ENCODE results near the gene ADH5.
"Not testable (repeated sequence)": the region's sequence is repeated elsewhere in the genome, so short reads cannot be mapped to it uniquely, and the experiment has no call there.

The ADH5 gene

DNA sequence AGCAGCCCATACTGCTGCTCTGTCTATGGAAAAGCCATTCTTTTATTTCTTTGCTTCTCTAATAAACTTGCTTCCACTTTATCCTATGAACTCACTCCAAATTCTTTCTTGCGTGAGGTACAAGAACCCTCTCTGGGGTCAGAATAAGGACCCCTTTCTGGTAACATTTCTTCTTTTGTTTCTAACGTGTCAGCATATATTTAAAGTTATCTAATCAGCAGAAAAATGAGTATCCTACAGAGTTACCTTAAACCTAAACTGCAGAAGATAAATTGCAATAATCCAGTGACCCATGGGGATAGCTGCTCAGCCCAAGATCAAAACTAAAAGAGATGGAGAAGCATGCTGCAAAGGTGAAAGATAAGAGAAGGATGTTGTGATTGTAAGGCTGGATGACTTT is 4.0 kb downstream of the ADH5 start:
- no peak for DNase-seq (ENCODE audit: low read depth in 2 of 2)

DNA sequence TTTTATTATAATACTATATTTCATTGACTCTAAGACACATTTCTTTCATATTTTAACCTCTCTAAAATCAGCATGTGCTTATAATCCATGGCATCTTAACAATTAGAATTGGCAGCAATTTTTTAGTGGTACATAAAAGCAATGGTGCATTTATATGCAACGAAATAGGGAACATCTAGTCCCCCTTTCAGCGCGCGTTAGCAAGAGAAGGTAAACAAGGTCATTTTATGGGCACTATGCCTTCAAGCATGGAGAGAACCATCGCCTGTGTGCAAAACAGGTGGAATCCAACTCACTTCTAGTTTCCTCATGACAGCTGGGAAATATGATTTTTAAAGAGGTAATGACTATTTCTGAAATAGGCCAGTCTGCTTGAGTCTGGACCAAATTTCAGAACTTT is 6.4 kb downstream of the ADH5 start:
- DNase-seq (ENCODE audit: low read depth in 2 of 2), result no peak

DNA sequence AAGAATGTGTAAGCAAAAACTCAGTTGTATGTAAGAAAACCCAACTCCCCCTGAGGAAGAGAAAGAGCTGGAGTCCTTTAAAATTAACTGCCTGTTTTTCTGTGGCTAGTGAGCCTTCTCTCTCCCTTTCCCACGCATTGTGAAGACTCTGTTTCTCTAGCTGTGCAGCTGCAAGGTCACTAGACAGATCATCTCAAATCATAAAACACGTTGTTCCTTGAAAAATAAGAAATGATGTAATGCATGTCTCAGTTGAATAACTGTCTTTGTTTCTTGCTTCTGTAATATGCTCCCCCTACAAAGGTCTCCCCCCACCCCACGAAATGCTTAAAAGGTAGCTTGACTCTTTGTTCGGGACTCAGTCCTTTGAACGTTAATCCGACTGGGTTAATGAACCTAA is 7.7 kb downstream of the ADH5 start:
- DNase-seq (ENCODE audit: low read depth in 2 of 2), result not testable (repeated sequence)

DNA sequence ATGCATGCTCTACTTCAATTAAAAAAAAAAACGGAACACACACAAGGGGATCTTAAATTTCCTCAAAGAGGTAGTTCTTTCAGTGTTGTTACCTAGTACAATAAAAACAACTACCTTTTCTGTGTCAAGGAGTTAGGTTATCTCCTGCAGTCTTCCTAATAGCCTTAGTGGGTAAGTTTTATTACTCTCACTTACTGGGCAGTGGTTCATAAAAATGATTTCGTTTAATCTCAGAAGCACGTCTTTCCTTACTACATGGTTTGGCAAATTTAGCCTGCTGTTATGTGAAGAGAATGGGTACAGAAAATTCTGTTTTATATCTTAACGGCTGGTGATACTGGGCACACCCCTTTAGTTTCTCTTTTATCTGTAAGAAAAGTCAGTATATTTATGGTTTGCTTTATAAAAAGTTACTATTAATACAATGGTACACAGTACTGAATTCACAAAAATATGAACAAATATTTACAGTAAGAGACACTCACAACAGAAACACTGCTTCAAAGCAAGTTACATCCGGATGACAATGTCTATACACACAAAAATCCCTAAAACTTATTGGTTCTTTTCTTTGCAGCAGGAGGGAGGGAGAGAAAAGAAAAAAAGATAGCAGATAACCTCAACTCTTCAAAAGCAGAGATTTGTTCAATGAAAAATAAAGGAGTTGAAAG is 8.8 kb downstream of the ADH5 start:
- no peak for DNase-seq (ENCODE audit: low read depth in 2 of 2)

DNA sequence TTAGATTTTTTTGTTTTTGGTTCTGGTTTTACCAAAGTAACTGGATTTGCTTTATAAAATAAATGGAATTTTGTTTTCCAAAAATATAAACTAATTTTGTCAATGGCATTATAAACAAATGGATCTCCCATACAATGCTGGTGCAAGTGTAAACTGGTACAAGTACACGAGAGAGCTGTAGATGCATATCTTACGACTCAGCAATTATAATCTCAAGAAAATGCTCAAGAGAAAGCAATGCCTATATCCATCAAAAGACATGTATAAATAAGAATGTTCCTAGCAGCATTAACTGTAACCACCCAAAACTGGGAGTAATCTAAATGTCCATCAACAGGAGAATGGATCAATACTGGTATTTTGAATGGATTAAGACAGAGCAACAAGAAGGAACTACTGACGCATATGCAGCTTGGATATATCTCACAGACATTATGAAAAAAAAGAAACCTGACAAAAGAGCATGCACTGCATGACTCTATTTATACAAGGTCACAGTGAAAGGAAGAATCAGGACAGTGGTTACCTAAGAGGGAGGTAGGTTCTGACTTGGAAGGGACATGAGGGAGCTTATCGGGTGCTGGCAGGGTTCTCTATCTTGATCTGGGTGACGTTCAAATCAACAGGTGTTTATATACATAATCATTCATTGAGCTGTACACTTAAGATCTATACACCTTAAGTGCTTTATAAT is 9.5 kb downstream of the ADH5 start:
- no peak for DNase-seq (ENCODE audit: low read depth in 2 of 2)

DNA sequence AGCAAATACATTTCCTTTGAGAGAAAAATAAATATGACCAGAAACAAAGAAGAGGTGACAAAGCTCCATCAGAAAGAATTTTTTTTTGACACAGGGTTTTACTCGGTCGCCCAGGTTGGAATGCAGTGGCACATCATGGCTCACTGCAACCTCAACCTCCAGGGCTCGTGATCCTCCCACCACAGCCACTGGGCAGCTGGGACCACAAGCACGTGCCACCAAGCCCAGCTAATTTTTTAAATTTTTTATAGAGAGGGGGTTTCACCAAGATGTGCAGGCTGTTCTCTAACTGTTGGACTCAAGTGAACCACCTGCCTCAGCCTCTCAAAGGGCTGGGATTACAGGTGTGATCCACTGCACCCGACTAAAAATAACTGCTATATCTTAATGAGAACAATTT is 10.3 kb downstream of the ADH5 start:
- no peak for DNase-seq (ENCODE audit: low read depth in 2 of 2)

DNA sequence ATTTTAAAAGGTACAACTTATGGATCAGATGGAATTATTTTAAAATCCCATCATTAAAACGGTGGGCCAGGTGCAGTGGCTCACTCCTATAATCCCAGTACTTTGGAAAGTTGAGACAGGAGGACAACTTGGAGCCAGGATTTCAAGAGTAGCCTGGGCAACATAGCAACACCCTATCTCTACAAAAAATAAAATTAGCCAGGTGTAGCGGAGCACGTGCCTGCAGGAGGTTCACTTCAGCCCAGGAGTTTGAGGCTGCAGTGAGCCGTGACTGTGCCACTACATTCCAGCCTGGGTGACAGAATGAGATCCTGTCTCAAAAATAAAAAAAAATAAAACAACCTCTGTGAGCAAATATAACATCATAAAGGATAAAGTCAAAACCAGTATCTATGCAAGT is 11.4 kb downstream of the ADH5 start:
- DNase-seq (ENCODE audit: low read depth in 2 of 2), result no peak

DNA sequence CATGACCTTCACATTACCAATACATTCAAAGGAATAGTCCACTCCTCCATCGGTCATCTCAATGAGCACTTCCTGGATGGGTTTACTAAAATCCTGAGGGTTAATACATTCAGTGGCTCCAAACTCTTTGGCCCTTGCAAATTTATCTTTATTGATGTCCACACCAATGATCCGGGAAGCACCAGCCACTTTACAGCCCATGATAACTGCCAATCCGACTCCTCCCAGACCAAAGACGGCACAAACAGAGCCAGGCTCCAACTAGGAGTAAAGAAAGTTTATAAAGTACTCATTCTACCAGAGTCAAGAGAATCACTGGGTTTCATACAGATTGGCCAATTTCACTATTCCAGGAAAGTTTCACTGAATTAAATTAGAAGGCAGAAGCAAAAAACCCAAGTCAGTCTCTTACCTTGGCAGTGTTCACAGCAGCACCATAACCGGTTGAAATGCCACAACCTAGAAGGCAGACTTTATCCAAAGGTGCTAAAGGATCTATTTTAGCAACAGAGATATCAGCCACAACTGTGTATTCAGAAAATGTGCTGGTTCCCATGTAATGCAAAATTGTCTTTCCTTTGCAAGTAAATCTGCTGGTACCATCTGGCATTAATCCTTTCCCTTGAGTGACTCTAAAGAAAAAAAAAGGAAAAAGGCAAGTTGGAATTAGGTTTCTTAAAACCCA is 12.2 kb downstream of the ADH5 start:
- DNase-seq (ENCODE audit: low read depth in 2 of 2), result no peak

DNA sequence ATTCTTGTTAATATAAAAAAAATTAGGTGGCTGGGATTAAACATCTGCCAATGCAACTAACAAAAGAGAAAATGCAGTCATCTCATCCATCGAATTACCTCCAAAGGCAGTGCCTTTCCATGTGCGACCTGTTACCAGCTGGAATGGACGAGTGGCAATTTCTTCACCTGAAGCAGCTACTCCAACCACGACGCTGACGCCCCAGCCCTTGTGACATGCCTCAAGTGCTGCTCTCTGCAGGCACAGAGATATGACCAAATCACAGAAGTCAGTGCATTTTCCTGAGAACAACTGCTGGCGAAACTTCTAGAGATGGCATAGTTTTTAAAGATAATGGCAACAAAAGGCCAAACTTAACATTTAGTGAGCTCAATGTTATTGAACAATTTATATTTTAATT is 13.8 kb downstream of the ADH5 start:
- DNase-seq (ENCODE audit: low read depth in 2 of 2), result no peak

DNA sequence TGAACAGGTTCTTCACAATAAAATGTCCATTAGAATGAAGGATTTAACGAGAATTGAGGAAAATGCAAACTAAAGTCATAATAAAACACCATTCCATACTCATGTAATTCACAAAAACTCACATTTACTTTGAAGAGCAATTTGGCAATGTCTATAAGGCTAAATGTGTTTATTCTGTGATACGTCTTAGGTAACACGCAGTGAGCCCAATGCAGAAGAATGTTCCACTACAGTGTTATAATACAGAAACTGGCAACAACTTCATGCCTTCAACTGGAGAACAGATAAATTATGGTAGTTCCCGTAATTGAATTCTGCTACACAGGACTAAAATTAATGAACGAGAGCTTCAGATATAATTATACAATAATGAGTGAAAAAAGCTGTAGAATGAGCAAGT is 17.4 kb downstream of the ADH5 start:
- DNase-seq (ENCODE audit: low read depth in 2 of 2), result no peak

DNA sequence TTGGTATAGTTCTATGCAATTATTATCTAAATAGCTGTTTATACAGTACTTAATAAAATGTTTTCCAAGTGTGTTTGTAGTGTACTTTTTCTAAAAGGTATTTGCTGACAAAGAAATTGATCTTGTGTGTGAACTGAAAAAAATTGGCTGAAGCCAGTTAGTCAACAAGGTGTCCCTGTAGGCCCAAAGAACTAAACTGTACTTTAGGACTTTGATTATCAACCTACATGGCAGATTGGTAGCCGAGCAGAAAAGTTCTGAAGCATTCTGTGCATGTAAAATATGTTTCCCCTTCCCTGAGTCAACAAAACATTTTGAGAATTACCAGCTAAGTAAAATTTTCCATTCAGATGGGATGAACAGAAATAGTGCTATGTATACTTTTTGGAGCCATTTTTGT is 21.0 kb downstream of the ADH5 start:
- no peak for DNase-seq (ENCODE audit: low read depth in 2 of 2)

DNA sequence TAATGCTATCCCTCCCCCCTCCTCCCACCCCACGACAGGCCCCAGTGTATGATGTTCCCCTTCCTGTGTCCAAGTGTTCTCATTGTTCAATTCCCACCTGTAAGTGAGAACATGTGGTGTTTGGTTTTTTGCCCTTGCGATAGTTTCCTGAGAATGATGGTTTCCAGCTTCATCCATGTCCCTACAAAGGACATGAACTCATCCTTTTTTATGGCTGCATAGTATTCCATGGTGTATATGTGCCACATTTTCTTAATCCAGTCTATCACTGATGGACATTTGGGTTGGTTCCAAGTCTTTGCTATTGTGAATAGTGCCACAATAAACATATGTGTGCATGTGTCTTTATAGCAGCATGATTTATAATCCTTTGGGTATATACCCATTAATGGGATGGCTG is 23.1 kb downstream of the ADH5 start:
- DNase-seq (ENCODE audit: low read depth in 2 of 2), result not testable (repeated sequence)

DNA sequence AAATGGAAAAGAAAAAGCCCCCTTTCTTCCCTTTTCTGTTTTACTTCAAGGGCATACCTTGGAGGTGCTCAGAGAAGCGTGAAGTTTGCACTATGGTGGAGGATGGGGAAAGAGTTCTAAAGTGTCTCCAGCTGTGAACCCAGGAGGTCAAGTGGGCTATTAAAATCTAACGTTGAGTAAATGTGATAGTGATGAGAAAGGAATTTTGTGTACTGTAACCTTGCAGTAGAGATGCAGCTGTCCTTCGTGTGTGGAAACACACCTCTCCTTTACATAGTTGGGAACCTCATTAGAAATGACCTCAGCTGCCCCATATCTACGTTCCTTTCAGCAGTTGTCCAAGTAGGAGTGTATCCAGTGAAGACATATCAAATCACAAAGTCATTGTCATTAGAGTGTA is 26.5 kb downstream of the ADH5 start:
- no peak for DNase-seq (ENCODE audit: low read depth in 2 of 2)

DNA sequence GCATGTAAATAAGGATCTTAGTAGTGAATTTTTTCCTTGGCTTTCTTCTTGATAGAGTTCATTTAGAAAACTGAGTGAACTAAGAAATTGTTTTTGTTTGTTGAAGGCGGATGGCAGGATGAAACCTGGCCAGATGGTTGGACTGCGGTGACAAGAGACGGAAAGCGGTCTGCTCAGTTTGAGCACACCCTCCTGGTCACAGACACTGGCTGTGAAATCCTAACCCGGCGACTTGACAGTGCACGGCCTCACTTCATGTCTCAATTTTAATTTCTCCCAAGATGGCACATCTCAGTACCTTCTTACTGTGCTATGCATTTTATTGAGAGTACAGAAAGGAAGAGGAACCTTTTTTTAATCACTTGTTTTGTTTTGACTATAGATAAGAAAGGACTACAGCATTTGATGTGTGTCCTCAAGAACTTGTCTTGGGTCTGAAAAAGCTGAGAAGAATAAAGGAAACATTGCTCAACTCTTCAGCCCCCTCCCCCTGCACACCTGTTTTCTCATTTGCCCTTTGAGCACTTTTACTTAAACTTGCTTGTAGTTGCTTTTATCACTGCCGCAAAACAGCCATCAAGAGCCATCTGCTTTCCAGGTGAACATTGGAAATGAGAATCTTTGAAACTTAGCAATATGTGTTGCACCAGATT is 27.4 kb downstream of the ADH5 start:
- DNase-seq (ENCODE audit: low read depth in 2 of 2), result no peak

DNA sequence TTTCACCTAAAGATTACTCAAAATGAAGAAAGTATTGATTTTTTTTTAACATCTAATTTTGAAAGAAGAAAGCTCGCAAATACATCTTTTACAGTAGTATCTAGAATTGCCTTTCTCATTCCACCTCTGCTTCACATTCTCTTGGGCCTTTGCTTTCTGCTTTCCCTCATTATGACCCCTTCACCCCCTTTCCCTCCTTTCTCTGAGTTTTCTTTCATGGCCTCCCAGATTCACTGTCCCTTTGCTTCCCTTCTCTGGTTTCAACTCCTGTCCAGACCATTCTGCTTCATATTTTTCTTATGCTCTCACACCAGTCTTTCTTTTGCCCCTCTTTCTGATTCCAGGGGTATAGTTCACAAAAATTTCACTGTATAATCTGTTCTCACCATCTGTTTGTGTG is 29.0 kb downstream of the ADH5 start:
- no peak for DNase-seq (ENCODE audit: low read depth in 2 of 2)

DNA sequence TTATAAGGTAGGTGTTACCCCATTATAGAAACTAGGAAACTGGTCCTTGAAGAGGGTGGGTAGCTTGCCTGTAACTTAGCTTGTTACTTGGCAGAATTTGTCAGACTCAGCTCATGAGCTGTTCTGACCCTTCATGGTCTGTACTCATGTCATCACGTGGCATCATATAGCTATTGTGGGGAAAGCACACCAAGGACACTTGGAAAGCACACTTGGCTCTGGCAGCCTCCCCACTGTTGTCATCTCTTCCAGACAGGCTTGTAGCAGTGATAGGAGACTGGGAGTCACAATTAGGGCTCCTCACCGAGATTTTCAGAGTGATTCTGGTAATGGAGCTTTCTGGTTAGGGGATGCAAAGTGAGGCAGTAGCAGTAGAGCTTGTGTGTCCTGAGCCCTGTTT is 30.4 kb downstream of the ADH5 start:
- DNase-seq (ENCODE audit: low read depth in 2 of 2), result no peak

DNA sequence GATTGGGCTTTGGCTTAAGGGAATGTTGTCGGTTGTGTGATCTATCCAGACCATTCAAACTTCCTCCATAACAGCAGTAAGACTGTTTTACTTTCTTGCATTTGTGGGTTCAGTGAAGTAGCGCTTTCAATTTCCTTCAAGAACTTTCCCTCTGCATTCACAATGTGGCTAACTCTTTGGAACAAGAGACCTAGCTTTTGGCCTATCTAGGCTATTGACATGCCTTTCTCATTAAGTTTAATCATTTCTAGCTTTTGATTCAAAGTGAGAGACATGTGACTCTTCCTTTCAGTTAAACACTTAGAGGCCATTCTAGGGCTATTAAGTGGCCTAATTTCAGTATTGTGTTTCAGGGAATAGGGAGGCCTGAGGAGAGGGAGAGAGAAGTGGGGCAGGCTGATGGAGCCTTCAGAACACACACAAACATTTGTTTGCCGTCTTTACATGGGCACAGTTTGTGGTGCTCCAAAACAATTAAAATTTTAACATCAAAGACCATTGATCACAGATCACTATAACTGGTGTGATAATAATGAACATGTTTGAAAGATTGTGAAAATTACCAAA is 34.1 kb downstream of the ADH5 start:
- no peak for DNase-seq (ENCODE audit: low read depth in 2 of 2)

DNA sequence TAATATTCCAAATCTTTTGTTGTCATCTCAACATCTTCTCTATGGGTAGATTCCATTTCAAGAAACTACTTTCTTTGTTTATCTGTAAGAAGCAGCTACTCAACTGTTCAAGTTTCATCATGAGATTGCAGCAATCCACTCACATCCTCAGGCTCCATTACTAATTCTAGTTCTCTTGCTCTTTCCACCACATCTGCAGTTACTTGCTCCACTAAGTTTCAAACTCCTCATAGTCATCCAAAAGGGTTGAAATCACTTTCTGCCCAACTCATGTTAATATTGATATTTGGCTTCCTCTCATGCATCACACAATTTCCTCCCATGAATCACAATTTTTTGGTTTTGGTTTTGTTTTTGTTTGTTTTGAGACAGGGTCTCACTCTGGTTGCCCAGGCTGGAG is 35.7 kb downstream of the ADH5 start:
- DNase-seq (ENCODE audit: low read depth in 2 of 2), result no peak

DNA sequence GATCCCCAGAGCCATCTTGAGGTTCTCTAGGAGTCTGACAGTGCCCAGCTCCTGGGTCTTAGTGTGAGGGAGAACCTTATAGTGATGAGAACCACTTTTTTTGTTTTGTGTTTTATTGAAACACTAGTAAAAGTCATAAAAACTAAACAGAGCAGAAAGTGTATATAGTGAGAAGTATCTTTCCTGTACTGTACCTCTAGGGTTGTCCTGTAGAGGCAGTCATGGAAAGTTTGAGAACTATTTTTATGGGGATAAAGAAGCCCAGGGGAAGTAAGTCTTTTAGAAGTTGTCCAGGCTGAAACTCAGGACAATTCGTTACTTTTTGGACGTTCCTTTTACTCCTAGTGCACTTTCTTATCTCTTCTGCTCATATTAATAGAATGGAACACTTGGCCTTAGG is 40.9 kb downstream of the ADH5 start:
- no peak for DNase-seq (ENCODE audit: low read depth in 2 of 2)

DNA sequence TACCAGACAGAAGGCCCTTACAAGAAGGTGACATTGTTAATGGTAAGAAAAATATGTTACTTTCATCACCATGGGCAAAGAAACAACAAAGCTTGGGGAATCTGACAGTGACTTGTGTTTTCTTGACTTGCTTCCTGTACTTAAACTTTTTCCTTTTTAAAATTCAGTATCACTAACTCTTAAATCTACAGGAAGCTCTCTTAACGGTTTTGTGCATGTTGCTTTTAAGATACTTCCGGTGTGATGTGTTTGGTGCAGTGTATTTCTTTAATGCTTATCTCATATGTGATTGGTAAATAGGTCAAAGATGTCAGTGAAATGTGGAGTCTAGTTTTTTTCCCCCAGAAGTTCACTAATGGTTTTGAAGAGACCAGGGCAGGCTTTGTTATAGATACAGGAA is 45.2 kb downstream of the ADH5 start:
- no peak for DNase-seq (ENCODE audit: low read depth in 2 of 2)

DNA sequence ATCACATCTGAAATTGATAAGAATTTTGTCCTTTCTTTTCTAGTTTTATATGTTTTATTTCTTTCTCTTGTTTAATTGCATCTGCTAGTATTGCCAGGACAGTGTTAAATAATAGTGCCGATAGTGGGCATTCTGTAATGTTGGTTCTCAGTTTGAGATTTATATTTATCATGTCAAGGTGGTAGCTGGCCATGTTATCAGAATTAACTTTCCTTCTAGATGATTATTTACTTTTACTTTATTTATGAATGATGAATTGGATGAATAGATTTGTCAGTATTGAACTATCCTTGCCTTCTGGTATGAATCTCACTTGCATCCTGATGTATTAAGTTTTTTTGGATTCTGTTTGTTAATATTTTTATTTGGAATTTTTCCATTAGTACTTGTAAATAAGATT is 50.4 kb downstream of the ADH5 start:
- no peak for DNase-seq (ENCODE audit: low read depth in 2 of 2)

DNA sequence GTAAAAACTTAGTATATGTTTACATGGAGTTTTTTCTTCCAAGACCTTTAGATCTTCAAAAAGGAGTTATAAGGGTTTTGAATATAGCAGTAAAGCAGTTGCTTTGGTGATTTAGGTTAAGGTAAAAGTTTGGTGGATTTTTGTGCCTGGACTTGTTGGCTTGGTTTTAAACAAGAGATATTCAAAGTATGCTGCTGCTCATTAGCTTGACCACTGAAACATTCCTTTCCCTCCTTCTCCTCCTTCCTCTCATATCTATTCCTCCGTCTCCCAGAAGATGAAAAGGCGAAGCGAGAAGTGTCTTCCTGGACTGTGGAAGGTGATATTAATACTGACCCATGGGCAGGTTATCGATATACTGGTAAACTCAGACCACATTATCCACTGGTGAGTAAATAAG is 54.6 kb downstream of the ADH5 start:
- DNase-seq (ENCODE audit: low read depth in 2 of 2), result no peak

DNA sequence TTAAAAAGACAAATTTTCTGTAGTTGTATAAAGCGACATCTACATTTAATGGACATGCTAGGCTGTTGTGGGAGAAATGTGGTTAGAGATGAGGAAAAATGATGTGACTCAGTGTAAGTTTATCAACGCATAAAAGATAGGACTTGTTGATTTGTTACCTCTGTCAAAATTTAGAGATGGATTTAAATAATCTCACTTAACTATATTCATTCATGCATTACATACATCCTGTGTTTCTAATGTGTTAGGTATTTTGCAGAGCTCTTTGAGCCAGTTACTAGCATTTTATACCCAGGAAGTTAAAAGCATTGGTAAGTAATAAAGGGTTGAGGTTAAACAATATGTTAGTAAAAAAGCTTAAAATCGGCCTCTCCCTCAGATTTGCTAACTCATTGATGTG is 58.7 kb downstream of the ADH5 start:
- no peak for DNase-seq (ENCODE audit: low read depth in 2 of 2)

Measured in stimulated activated CD4-positive, alpha-beta T cell treated with anti-CD3 and anti-CD28 coated beads, Interleukin-1b, Interleukin-23, amount 100 ng/mL, for 1 hour (primary cell).